ENCODE data around the gene CYB5R2. TPM values are rescaled to one million over a fixed set of nuclear protein-coding genes. Genes with fewer than 3 reads are reported as not detected.

CYB5R2 gene
- total and polyA plus RNA-seq, 4 donors = 0.19 to 3.7 (median 2.0) TPM

DNA sequence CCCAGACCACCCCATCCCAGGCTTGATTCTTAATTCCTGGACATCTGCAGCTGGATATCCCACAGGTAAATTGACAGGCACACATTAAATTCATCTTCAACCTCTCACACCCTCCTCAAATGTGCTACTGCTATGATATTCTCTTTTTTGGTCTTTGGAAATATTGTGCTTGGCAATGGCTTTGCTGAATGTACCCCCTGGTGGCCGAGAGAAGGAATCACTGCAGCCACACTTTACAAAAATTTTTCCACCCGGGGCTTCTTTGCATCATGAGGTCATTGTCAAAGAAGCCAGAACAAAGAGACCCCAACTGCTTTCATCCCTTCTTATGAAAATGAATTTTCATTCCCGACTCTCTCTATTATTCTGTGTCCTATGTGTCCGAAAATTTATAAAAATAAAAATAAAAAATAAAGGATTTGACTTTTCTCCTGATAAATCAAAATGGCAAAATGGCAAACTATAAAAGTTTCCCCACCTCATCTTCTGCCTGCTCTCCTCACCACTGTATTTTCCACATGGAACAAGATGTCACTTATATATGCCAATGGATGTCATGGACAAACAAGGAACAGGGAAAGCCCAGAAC lies 15.0 kb upstream of the CYB5R2 start:
- H3K9ac ChIP-seq (ENCODE audit: low read depth in 1 of 2, low read length in 2 of 2) = no peak overlapping the region
- H3K27me3 ChIP-seq (ENCODE audit: control insufficient read depth in 4 of 4, insufficient read depth in 4 of 4, low read length in 3 of 4) = no peaks in the 10 kb centered on the region
- DNase-seq (ENCODE audit: low spot score) = no peak
- no peaks in the 10 kb centered on the region for H3K36me3 ChIP-seq (ENCODE audit: control insufficient read depth in 4 of 4, insufficient read depth in 3 of 4, low read depth in 1 of 4, low read length in 3 of 4)
- H3K4me3 ChIP-seq (ENCODE audit: low read depth in 1 of 3, low read length in 3 of 3) = no peak overlapping the region
- H3K9me3 ChIP-seq (ENCODE audit: control insufficient read depth in 4 of 4, low read length in 3 of 4) = no peaks in the 10 kb centered on the region
- H3K4me1 ChIP-seq (ENCODE audit: control insufficient read depth in 4 of 4, insufficient read depth in 4 of 4, low read length in 3 of 4) = no peaks in the 10 kb centered on the region
- WGBS = 11% methylated on average over 4 of the region's 4 CpGs
- no peak overlapping the region for H3K27ac ChIP-seq (ENCODE audit: low read depth in 1 of 2, low read length in 2 of 2)
- TF ChIP-seq RAD21 (IDR thresholded peaks at IDR 0.05) (peak; percentile 85 to 86), YY1 (IDR thresholded peaks at IDR 0.05) (no peak), CTCF (IDR thresholded peaks at IDR 0.05; ENCODE audit: low read depth, low read length, missing input control) (peak; percentile 89)

DNA sequence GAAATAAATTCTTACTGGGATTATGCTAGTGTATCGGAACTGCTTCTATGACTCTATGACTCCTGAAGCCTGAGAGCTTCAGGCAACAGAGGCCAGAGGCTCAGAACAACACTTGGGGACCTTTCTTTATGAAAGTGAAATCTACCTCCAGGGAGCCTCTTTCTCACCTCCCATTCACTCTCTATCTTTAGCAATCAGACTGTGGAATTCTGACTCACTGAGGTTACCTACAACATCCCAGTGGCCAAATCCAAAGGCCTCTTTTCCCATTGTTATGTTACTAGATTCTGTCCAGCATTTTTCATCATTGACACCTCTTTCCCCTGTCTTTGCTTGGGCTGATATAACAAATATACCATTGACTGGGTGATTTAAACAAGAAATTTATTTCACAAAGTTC lies 14.1 kb upstream of the CYB5R2 start:
- no peak overlapping the region for H3K27ac ChIP-seq (ENCODE audit: low read depth in 1 of 2, low read length in 2 of 2)
- no peak overlapping the region for H3K4me3 ChIP-seq (ENCODE audit: low read depth in 1 of 3, low read length in 3 of 3)
- WGBS = 95% methylated on average over 1 of the region's 1 CpG
- no peaks in the 10 kb centered on the region for H3K36me3 ChIP-seq (ENCODE audit: control insufficient read depth in 4 of 4, insufficient read depth in 3 of 4, low read depth in 1 of 4, low read length in 3 of 4)
- H3K4me1 ChIP-seq (ENCODE audit: control insufficient read depth in 4 of 4, insufficient read depth in 4 of 4, low read length in 3 of 4) = no peaks in the 10 kb centered on the region
- no peaks in the 10 kb centered on the region for H3K27me3 ChIP-seq (ENCODE audit: control insufficient read depth in 4 of 4, insufficient read depth in 4 of 4, low read length in 3 of 4)
- DNase-seq (ENCODE audit: low spot score) = no peak
- TF ChIP-seq RAD21 (IDR thresholded peaks at IDR 0.05) (no peak), JUND (IDR thresholded peaks at IDR 0.05) (no peak), TAF1 (conservative IDR thresholded peaks at IDR 0.05) (no peak), FOXA2 (IDR thresholded peaks at IDR 0.05) (no peak), HNF4G (IDR thresholded peaks at IDR 0.05) (no peak), EGR1 (IDR thresholded peaks at IDR 0.05; ENCODE audit: low read depth in 2 of 2) (no peak), NR2F2 (IDR thresholded peaks at IDR 0.05) (no peak), GABPA (IDR thresholded peaks at IDR 0.05 in 1 of 2, conservative IDR thresholded peaks at IDR 0.05 in 1 of 2) (no peak), YY1 (IDR thresholded peaks at IDR 0.05) (no peak), FOXA1 (IDR thresholded peaks at IDR 0.05) (no peak)
- TF ChIP-seq, protein P1, sequence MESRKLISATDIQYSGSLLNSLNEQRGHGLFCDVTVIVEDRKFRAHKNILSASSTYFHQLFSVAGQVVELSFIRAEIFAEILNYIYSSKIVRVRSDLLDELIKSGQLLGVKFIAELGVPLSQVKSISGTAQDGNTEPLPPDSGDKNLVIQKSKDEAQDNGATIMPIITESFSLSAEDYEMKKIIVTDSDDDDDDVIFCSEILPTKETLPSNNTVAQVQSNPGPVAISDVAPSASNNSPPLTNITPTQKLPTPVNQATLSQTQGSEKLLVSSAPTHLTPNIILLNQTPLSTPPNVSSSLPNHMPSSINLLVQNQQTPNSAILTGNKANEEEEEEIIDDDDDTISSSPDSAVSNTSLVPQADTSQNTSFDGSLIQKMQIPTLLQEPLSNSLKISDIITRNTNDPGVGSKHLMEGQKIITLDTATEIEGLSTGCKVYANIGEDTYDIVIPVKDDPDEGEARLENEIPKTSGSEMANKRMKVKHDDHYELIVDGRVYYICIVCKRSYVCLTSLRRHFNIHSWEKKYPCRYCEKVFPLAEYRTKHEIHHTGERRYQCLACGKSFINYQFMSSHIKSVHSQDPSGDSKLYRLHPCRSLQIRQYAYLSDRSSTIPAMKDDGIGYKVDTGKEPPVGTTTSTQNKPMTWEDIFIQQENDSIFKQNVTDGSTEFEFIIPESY (IDR thresholded peaks at IDR 0.05) = no peak
- TF ChIP-seq, protein P2, sequence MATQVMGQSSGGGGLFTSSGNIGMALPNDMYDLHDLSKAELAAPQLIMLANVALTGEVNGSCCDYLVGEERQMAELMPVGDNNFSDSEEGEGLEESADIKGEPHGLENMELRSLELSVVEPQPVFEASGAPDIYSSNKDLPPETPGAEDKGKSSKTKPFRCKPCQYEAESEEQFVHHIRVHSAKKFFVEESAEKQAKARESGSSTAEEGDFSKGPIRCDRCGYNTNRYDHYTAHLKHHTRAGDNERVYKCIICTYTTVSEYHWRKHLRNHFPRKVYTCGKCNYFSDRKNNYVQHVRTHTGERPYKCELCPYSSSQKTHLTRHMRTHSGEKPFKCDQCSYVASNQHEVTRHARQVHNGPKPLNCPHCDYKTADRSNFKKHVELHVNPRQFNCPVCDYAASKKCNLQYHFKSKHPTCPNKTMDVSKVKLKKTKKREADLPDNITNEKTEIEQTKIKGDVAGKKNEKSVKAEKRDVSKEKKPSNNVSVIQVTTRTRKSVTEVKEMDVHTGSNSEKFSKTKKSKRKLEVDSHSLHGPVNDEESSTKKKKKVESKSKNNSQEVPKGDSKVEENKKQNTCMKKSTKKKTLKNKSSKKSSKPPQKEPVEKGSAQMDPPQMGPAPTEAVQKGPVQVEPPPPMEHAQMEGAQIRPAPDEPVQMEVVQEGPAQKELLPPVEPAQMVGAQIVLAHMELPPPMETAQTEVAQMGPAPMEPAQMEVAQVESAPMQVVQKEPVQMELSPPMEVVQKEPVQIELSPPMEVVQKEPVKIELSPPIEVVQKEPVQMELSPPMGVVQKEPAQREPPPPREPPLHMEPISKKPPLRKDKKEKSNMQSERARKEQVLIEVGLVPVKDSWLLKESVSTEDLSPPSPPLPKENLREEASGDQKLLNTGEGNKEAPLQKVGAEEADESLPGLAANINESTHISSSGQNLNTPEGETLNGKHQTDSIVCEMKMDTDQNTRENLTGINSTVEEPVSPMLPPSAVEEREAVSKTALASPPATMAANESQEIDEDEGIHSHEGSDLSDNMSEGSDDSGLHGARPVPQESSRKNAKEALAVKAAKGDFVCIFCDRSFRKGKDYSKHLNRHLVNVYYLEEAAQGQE (IDR thresholded peaks at IDR 0.05) = no peak
- no peak overlapping the region for H3K9ac ChIP-seq (ENCODE audit: low read depth in 1 of 2, low read length in 2 of 2)
- H3K9me3 ChIP-seq (ENCODE audit: control insufficient read depth in 4 of 4, low read length in 3 of 4) = no peaks in the 10 kb centered on the region
